ENCODE measurements around the gene MYD88.

MYD88 gene

DNA sequence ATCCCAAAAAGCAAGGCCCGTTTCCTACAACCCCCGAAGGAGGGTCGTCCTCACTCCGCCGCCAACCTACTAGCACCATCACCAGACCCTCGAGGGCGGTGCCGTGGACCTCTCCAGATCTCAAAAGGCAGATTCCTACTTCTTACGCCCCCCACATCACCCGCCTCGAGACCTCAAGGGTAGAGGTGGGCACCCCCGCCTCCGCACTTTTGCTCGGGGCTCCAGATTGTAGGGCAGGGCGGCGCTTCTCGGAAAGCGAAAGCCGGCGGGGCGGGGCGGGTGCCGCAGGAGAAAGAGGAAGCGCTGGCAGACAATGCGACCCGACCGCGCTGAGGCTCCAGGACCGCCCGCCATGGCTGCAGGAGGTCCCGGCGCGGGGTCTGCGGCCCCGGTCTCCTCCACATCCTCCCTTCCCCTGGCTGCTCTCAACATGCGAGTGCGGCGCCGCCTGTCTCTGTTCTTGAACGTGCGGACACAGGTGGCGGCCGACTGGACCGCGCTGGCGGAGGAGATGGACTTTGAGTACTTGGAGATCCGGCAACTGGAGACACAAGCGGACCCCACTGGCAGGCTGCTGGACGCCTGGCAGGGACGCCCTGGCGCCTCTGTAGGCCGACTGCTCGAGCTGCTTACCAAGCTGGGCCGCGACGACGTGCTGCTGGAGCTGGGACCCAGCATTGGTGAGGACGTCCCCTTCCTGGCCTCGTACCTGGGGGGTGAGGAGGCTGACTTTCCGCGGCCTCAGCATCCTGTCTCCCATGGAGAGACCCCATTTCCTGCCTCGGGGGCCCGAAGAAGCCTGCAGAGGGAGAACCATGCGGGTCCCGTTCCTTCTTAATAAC, at the start of gene MYD88:
Gene MYD88 (plus strand): TSS at position 313 of the 842 bp plus-strand sequence. CDS start 40 bp downstream, at position 353.
- peak; percentile 82 for DNase-seq

DNA sequence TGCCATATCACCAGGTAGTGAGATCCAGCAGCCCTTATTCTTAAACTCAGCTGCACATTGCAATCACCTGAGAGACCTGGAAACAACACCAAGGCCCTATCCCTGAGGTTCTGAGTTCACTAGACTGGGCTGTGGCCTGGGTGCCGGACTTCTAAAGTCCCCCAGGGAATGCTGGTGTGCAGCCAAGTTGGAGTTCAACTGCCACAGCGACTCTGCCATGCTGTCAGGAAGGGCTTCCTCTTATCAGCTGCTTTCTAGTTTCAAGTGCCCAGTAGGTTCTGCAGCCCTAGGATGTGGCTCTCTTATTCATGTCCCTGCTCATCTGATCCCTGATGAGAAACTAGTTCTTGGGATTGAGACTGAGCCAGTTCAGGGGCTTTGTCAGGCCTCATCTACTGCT, 49.3 kb upstream of the MYD88 start:
- DNase-seq, result no peak

DNA sequence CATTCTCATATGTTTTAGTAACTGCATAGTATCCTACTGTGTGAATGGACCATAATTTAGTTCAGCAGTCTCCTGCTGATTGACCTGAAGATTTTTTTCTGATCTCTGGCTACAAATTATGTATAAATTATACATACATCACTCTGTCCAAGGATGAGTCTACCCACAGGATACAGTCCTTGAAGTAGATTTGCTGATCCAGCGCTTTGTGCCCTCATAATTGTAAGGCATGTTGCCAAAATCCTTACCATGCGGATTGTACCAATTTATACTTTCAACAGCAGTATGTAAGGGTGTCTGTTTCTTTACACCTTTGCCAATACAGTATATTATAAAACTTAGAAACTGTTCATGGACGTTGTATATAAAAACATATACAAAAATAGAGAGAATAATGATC, 48.0 kb upstream of the MYD88 start:
- no peak for DNase-seq

DNA sequence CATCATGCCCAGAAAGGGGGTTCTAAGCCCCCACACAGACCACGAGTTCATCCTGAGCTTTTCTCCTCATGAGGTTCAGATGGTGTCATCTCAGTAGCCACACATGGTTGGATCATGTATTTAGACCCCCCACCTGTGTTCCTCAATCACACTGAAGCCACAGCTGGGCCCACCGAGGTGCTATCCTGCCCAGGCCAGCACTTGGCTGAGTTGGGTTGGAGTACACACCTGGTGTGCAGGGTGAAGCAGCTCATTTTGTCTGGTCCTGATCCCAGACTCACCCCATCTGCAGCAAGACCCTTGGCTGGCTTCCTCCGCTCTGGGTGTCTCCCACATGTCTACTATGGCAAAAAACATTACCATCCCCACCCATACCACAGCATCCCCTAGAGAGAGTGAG, 43.5 kb upstream of the MYD88 start:
- DNase-seq, result no peak

DNA sequence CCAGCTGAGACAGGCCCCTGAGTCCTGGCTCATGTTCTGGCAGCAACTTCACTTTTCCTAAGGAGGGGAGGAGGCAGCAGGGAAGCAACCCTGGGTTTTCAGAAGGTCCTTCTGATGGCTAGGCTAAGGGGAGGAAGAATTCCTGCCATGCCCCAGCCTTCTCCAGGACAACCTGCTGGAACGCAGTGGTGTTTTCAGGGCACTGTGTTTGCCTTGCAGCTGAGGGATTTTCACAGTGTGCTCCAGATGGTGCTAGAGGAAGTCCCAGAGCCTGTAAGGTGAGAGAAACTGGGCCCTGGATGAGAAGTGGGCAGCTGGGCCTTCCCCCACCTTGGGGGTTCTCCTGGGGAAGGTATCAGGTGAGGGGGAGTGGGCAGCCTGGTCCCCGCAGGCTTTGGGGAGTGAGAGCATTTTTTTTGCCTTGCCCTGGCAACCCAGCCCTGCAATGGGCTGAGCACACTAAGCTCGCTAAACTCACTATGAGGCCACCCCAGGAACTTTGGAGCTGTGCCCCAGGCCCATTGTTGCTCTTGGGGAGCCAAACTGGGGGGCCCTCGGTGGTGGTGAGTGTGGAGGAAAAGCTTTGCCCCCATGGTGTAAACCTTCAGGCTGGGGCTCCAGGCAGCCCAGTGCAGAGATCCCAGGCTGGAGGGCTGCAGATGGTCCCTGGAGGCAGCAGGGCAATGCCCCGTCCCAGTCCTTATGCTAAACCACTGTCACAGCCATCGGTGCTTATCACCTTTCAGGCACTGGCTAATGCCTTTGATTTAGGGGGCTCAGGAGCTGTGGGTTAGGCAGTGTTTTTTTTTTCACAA, 42.6 kb upstream of the MYD88 start:
- DNase-seq, result no peak

DNA sequence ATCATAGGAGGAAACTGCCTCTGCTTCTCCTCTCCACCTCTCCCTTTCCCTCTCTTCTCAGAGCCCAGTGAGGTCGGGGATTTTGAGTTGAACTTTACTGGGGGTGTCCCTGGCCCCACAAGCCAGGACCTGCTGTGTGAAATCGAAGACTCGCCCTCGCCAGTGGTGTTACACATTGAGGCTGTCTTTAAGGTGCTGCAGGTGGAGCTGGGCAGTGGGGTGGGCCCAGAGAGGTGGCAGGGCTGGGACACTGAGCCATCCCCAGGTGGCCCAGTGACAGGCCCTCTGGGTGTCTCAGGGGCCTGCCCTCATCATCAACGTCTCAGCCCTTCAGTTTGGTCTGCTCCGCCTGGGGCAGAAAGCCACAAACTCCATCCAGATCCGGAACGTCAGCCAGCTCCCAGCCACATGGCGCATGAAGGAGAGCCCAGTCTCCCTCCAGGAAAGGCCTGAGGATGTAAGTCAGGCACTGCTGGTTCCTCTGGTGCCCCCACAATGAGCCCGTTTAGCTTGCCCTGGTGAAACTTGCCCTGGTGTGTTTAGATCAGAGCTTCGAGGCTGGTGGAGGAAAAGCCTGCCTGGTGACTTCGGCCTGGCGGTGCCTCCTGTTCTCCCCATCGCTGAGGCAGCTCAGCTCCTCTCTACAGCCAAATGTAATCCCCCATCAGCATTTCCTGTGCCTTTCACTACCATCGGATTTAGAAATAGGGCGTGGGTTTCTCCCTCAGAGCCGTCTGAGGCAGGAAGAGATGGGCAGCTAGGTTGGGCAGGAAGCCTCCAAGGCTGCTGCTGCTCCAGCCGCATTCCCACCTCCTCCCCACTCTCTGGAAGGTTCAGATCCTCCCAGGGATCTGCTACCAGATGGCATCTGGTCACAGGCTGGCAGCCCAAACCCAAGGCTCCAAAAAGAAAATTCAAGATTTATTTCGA, 40.8 kb upstream of the MYD88 start:
- no peak for DNase-seq

DNA sequence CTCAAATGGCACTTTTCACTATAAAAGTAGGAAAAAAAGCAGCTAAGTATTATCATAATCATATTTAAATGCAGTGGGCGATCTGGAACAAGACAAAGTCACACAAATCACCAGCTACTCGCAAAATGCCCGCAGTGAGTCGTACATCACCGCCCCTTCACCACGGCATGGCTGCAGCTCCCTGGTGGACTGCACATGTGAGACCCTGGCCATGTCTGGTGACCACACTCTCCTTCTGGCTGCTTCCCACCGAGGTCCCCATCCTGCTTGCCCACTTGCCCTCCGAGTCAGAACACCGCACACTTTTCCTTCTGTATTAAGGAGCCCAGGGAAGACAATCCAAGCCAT, 40.1 kb upstream of the MYD88 start:
- DNase-seq, result no peak

DNA sequence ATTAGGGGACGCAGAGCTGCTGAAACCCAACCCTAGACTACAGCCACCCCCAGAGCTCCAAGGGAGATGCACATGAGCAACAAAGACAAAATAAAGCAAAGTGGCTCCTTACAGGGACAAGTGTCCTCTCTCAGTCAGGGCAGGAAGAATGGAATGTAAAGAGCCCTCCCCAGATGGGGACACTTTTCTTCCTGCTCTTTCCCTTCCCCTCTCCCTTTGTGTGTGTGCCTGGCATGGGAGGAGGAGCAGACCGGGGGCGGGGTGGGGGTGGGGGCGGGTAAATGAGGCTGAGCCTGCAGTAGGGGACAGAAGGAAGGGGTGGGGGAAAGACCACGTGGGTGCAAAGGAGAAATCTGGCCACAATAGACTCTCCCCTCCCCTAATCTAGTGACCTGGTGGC, 38.9 kb upstream of the MYD88 start:
- no peak for DNase-seq

DNA sequence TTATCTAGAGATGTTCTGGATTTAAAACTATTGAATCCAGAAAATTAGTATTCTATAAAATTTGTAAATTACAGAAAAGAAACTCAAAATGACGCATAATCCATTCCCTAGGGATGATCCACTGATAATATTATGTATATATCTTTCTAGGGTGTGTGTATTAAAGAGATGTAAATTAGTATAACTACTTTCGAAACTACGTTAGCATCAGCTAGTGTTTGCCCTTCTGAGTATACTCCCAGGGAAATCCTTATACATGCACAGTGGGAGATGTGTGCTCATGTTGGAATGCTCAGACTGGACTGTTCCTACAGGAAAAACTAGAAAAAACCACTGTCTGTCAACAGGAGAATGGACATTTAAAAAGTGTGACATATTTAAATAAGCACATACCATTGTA, 38.0 kb upstream of the MYD88 start:
- DNase-seq, result no peak

DNA sequence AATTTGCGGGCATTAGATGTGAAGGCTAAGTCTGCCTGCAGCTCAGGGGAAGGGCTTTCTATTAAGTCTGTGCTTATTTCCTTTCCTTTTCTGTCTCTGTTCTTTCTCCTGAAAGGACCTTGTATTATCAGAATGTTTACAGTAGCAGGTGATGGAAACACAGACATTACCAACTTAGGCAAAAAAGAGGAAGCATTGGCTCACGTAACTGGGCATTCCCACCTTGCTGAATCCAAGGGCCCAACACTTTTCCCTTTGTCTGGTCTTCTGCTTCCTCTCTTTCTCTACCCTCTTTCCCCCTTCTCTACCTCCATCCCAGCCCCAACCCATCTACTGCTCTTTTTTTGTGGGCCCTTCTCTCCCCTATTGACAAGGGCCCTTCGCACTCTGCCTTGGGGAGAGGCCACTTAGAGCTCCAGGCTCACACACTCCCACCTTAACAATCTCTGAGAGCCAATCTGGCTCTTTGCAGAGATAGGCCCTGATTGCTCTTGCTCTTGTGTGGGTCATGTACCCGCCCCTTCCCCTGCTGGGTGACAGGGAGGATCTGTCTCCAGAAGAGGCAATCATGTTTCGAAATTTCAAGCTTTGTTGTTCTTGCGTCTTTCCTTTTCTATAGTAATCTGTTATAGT, 36.5 kb upstream of the MYD88 start:
- DNase-seq, result no peak

DNA sequence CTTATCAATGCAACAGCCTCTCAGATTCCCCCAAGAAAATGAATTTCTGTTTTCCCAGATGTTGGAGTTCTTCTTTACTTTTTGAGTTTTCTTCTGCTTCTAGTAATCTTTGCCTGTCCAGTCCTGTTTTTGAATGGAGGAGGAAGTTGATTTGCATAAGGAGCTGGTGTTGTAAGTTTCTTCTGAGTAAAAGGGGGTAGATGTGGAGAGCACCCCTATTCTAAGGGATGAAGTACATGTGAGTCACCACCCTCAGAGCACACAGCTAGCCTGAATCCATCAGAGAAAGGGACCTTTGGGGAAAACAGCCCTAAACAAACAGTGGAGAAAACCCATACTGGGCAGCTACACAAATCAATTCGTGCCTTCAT, 36.0 kb upstream of the MYD88 start:
- DNase-seq, result no peak

DNA sequence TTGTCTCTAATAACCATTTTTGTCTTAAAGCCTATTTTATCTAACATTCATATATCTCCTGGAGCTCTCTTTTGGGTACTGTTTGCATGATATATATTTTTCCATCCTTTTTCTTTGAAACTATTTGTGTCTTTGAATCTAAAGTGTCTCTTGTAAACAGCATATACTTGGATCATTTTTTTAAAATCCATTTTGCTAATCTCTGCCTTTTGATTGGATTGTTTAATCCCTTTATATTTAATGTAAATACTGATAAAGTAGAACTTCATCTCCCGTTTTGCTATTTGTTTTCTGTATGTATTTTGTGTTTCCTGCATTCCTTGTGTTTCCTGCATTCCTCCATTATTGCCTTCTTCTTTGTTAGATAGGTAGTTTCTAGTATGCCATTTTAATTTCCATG, 32.9 kb upstream of the MYD88 start:
- no peak for DNase-seq

DNA sequence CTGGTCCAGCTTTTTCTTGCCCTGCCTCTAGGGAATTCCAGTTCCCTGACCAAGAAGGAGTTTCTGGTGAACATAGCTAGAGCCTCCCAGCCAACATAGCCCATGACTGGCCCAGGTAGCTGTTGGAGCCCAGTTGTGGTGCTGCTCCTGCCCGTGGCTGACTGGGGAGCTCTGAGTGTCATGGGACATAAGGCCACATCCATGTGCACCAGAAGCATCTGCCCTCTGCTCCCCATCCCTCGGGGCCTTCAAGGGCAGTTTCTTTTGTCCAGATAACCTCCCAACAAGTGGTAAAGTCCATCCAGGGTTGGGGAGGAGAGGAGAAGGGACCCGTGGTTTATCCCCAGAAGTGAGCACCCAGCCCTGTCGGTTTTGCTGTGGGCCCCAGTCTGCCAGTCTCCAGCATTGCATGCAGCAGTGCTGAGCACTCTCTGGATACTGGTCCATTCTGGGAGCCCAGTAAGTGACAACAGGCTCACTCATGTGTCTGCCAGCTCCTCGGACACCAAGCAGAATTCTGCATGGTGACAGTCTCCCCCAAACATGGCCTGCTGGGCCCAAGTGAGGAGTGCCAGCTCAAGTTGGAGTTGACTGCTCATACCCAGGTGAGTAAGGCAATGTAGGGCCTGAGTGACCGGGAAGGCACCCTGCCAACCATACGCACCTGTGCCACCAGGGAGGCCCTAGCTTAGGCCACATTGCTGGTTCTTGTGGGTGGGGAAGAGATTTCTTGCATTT, 30.4 kb upstream of the MYD88 start:
- no peak for DNase-seq

DNA sequence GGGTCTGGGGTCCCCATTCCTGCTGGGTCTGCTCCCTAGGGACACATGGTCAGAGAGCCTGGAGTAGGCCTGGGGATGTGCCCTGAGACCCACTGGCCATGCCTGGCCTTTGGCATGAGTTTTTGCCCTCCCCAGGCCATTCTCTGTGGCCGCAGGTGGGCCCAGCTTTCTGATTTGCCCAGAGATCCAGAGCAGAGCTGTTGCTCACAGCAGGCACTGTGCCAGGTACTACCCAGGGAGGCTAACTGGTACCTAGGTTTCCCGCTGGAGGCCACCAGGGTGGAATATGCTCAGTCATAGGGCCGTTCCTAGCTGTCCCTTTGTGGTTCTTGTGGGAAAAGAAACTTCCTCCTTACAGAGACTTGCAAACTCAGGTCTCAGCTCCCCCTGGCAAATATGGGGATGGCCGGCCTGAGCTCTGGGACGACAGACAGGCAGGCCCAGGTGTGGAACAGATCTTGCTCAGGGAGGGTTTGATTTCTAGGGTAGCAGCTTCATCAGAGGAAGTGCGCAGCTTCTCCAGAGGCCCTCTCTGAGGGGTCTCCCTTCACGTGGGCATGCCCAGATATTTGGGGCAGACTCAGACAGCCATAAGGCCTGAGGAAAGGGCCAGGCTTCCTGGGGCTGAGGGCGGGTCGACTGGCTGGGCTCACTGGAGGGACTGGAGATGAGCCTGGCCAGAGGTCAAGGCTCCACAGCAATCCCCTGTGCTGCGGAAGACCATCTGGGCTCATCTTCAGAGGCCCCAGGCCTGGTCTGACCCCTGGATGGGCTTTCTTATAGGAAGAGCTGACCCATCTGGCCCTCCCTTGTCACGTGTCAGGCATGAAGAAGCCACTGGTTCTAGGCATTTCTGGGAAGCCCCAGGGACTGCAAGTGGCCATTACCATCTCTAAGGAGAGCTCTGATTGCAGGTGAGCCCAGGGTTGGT, 29.5 kb upstream of the MYD88 start:
- DNase-seq, result no peak

DNA sequence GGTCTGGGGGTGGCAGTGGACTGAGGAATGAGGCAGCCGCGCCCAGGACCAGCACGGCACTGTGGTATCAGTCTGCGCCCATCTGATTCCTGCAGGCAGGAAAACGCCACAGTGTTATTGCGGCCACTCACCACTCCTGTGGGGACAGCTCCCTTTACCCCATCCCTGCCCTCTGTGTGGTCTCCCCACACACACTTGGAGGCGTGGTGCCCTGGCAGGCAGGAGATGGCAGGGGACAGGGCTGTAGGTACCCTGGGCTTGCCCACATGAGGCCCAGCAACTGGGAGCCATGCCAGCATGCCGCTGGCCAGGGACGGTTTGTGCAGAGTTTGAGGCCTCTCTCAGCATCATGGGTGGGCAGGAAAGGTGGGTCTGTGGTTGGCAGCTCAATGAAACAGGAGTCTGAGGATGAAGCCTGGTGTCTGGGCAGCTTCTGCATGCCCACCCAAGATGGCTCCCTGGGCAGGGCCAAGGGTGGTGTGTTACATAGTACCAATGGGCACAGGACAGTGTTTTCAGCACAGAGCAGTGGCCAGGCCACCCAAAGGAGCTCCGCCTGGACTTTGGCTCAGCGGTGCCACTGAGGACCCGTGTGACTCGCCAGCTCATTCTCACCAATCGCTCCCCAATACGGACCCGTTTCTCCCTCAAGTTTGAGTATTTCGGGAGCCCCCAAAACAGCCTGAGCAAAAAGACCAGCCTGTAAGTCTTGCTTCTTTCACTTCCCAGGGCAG, 28.7 kb upstream of the MYD88 start:
- DNase-seq, result no peak

DNA sequence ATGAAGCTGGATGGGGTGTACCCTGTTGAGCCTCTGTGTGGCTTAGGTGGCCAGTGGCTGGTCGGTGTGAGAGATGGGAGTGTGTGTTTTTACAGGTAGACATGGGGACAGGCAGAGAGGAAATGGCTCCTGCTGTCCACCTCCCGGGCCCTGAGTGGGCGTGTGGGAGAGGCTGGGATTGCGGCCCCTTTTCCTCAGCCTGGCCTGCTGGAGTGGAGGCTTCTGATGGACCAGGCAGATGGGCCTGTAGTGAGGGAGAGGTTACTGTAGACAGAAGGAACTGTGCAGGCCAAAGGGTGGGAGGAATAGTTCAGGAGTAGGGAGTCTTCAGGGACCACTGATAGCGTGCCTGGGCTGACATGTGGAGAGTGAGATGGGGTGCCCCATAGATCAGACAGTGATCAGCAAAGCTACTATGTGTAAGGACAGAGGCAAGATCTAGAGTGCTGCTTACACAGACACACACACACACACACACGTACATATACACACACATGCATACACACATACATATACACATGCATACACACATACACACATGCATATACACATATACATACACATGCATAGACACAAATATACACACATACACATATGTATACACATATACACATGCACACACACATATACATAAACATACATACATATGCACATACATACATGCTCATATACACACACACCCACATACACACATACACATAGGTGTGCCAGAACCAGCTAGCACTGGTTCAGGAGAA, 28.0 kb upstream of the MYD88 start:
- no peak for DNase-seq

DNA sequence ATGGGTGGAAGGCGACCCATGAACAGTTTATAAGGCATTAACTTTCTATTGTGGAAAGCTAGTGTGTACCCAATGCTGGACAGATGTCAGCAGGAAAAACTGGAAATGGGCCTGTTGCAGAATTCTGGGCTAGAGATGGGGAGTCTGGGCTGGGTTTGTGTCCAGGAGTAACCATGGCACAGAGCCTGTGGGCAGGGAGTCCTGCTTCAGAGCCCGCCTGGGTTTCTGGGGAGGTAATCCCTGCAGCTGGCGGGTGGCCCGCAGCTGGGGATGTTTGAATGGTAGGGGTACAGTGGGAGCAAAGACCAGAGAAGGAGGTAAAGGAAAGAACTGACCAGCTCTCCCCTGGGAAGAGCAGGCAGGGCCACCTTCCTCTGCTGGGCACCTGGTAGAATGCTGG, 27.3 kb upstream of the MYD88 start:
- no peak for DNase-seq

DNA sequence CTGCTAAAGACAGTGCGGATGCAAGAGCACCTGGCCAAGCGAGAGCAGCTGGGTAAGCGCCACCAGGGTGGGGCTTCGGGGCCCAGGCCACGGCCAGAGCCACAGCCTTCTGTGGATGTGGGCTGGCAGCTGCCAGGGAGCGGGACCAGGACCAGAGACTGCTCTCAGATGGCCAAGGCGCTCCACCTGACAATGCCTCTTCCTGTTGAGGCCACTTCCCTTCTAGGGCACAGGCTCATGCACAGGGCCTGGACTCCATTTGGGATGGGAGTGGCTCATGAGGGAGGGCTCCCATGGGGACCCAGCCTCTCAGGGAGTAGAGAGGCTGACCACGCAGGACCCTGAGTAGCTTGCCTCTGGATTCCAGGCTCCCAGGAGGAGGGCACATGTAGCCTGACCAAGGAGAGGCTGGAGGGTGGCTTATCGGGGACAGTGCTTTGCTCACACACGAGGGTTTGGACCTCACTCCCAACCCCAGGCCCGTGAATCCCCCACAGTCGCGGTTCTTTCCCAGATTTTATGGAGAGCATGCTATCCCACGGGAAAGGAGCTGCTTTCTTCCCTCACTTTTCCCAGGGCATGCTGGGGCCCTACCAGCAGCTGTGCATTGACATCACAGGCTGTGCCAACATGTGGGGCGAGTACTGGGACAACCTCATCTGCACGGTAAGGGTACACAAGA, 26.6 kb upstream of the MYD88 start:
- no peak for DNase-seq

DNA sequence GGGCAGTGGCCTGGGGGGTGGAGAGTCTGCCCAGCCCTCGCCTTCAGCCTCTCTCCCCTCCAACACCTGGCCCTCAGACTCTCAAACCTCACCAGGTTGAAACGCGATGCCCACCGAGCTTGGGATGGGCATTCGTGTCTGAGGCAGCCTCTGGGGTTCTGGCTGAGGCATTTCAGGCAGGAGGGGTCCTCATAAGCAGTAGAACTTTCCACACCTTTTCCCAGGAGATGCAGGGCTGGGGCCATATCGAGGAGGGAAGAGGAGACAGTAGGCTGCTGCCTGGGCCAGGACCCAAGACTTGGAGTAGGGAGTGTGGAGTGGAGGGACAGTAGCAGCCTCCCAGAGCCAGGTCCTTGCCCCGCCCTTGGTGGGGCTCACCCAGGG, 26.1 kb upstream of the MYD88 start:
- DNase-seq, result no peak
